Activated CD4-positive, alpha-beta T cell treated with anti-CD3 and anti-CD28 coated beads, Interleukin-2, amount 50 U/mL, for 24 hours (primary cell): ENCODE results near the gene CCDC175.
A peak's percentile ranks its signal among the peaks of the same experiment; 100 is the strongest.

Source experiments
- DNase-seq, 2 donors: peaks; one replicate each; pipeline ENCODE4 v3.0.0-alpha.2; 2020; ENCODE audit warnings: low read depth in 1 of 2, low spot score in 1 of 2

The CCDC175 gene

DNA sequence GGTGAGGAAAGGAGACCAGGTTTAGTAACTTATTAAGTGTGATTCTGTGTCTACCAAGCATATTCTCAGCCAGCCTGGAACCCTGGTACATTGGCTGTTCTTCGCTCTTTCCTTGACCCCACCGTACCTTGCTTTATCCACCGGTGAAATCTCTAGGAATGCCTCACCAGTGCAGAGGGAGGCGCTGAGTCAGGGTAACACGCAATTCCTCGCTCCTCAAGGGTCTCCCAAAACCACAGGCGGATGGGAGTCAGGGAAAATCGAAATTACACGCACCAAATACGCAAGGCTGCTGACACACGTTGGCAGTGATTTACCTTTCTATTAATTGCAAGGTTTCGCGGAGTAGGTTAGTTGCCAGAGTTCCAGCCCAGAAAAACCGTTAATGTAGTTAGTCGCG is 93.2 kb downstream of the CCDC175 start:
- no peak for DNase-seq

DNA sequence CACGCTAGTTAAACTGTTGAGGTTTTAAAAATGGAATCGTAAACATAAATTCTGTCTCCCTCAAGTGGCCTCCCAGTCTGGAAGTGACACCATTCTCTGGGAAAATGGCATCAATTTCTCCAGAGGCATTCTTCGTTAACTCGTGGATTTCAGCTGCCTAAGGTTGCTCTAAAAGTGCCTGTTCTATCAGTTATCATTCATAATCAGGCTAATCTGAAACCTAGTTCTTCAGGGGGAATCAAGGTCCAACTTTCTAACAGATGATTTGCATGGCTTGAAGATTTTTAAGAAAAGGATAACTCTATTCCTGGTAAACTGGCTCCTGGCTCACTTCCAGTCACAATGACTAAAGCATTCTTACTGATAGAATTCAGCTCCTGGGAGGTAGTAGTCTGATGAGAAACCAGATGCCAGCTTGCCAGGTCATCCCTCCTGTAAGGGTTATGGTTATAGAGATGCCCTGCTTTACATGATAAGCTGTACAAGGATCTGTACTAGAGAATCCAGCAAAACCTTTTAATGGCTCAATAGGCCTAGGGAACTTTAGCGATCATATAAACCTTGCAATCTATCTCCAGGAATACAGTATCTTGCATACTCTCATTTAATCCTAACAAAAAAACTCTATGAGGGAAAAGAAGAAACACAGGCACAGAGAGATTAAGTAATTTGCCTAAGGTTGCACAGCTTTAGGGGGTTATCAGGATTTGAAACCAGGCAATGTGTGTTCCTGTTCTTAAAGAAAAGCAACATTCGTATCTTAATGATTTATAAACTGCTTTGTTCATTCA is 93.9 kb downstream of the CCDC175 start:
- no peak for DNase-seq

DNA sequence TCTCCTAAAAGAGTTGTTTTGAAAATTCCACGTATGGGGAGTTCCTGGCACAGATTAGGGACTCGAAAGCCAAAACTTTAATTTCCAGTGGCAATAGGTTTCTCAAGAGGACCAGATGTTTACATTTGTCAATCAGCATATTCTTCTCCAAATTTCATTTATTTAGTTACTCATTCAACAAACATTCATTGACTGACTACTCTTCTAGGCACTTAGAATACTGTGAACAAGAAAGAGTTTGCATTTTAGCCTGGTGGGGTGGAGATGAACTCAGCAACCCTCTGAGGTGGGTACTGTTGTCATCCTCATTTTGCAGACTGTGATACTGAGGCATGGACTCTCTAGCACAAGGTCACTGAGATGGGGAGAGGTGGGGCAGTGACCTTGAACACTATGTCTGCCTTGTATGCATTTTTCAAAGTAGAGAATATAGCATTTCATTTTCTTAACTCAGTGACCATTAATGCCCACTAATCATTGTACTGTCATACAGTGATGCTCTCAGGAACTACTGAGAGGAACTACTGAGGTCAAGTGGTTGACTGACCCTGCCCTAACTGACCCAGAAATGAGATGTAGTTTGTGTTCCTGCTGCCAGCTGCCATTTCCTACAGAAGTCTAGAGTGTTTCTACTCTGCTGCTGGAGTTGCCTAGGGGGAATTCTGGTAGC is 94.6 kb downstream of the CCDC175 start:
- no peak for DNase-seq

DNA sequence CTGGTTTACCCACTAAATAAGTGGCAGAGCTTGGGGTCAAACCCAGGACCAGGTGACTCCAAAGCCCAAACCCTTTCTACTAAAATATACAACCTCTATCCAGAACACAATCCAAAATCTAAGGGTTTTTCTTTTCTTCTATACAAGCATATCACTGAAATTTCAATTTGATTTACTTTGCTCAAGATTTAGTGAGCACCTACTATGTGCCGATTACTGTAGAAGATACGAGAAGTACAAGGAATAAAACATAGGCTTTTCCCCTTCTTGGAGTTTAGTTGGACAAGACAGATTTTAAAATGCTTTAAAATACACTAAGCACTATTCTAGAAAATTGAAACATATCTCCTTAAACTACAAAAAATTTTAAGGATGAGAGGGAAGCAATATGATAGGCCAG is 95.2 kb downstream of the CCDC175 start:
- DNase-seq = no peak

DNA sequence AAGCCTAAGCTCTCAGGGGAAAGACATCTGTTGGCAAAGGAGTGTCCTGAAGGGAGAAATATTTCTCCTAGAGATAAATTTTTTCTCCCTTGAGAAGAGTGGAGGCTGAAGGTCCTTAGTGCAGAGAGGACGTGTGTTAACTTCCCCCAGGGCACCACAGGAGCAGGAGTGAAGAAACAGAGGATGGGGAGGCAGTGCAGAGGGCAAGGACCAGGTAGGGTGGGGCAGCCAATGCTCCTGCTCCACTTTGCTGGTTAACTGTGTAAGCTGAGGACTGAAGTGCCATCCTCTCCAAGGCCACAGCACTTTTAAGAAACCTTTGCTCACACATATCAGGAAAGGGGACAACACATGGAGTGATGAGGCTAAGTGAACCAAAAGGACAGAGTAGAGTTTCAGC is 96.4 kb downstream of the CCDC175 start:
- no peak for DNase-seq

DNA sequence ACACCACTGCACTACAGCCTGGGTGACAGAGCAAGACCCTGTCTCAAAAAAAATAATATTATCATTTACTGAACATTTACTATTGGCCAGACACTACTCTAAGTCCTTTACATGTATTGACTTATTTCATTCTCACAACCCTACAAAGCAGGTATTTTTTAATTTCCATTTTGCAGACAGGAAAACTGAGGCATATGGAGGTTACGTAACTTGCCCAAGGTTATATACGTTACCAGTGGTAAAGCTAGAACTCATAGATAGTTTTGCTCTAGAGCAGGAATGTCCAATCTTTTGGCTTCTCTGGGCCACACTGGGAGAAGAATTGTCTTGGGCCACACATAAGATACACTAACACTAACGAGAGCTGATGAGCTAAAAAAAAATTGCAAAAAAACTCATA is 98.1 kb downstream of the CCDC175 start:
- DNase-seq = no peak

DNA sequence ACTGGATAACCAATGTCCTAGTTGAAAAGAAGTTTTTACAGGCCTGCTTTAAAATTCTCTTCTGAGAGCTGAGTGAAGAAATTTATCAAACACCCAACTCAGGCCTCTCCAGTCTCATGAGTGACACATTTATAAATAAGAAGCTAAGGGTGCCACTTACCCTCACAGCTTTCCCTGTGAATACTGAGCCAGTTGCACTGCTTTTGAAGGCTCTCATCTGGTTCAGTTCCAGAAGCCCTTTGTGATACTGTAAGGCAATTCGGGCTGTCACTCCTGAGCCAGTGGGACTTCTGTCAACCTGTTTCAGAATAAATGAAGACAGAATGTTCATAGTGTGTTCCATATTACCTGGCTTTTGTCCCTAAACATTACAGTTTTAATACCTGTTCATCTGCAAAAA is 100.9 kb downstream of the CCDC175 start:
- DNase-seq = no peak

DNA sequence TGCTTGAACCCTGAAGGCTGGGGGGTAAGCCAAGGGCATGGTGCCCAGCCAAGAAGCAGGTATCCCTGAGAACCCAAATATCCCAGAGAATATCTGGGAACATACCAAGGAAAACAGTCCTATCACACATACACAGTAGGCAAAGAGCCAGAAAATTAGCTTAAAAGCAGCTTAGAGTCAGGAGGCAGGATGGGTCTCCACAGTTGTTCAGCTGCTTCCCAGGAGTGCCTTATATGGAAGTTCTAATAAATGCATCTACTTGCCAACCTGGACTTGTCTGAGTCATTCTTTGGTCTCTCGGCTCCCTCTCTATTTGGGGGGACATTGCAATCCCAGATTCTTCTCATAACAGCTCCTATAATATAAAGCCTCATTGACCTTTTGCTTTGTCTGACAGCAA is 102.4 kb downstream of the CCDC175 start:
- no peak for DNase-seq

DNA sequence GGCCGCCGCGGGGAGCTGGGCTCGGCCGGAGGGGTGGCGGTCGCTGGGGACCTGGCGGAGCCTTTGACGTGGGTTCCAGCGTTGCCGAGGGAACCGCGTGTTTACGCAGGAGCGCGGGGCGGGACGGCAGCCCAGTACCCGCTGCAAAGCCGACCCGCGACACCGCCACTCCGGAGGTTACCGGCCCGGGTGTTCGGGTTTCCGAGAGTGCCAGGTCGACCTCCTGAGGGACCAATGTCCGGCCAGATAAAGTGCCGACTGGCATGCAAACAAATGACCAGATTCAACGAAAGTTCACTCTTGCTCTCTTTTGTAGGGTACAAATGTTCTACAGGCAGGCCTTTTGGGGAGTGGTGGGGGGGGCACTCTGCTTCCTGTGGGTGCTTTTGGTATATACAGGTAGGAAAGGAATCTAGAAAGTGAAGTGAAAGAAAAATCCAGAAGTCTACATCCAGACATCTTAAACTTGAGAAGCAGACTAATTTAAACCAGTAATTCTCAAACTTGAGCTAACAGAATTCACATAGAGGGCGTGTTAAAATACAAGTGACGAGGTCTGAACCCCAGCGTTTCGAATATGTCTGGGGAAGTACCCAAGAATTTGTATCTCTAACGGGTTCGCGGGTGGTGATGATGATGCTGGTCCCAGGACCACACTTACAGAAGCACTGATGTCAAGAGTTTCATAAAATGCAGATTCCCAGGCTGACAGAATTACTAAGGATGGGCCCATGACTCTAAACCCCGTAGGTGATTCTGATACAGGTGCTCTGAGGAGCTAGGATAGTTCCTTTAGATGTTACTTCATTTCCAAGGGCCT is 111.1 kb downstream of the CCDC175 start, which contains the start of gene GPR135:
Gene GPR135 (minus strand): TSS at position 65 of the 820 bp plus-strand sequence. CDS start 154 bp downstream, outside the sequence.
- peak in 1 of 2 donors; percentile 7 for DNase-seq

DNA sequence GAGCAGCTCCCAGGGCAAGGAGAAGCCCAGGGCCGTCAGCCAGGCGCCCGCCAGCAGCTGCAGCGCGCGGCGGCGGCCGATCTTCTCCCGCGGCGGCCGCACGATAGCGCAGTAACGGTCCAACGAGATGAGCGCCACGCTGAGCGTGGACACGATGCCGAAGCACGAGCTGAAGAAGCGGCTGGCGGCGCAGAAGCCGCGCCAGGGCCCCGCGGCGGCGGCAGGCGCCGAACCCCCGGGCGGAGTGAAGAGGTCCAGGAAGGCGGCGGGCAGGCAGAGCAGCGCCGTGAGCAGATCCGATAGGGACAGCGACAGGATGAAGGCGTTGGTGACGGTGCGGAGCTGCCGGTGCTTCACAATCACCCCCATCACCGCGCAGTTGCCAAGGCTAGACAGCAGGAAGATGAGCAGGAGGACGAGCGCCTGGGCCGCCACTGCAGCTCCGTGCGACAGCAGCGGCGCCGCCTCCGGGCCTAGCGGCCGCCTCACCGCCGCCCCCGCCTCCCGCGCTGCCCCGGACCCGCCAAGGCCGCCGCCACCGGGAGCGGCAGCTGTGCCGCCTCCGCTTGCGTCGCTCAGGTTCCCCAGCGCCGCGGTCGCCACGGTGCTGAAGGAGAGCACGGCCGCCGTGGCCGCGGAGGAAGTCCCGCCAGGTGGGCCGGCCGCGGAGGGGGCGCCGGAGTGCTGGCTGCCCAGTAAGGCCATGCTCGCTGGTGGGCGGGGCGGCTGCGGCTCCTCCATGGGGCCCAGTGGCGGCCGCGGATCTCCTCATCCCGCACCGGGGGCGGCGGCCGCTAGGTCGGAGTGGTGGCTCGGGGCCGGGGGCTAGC is 111.9 kb downstream of the CCDC175 start:
- DNase-seq = peak; percentile 19 to 26

DNA sequence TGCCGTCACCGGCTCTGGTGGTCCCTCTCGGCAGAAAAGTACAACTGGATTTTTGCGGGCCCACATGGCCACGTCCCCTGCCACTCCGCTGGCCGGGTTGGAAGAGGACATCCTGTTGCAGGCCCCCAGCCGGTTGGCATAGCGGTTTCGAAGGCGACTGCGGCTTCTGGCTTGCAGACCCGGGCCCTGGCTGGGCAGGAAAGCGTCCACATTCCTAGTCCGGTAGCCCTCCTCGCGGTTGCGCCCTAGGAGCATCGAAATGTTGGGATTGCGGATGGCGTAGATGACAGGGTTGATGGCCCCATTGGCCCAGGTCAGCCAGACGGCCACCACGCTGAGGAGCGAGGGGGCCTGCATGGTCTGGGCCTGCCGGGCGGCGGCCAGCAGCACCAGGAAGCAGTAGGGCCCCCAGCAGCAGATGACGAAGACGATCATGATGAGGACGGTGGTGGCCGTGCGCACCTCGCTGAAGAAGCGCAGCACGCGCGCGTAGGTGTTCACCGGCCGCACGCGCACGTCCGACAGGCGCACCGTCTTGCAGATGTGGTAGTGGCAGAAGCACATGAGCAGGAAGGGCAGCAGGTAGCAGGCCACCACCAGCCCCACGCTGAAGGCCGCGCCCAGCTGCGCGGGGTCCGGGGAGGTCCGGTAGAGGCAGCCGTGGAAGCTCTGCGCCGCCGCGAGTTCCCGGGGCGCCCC is 112.7 kb downstream of the CCDC175 start:
- DNase-seq = peak; percentile 6

DNA sequence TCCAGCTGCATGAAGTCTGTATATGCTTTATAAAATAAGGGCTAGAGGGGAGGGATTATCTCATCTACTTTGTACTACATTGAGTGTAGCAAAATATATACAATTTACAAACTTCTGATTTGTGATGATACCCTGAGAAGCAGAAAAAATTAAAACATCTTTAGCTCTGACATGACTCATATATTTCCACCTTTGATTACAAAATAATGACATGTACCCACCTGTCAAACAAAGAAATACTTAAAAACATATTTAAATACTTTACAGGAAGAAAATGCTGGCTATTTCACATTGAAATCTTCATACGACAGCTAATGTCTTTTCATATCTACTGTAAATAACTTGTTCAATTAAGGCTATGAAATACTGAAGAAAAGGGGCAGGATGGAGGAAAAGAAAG is 114.7 kb downstream of the CCDC175 start:
- DNase-seq = no peak

DNA sequence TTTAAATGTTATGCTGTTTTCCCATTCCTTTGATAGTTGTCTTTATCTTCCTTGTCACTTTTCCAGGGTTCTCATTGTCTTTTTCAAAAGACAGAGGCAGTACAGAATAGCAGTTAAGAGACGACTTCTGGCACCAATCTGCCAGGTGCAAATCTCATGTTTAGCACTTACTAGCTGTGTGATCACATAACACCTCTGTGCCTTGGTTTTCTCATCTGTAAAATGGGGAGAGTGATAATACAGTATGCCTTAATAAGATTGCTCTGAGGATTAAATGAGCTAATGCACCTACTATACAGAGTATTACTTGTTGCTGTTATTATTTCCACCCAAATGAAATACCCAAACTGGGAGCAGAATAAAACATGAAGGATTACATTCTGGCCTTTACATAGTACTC is 116.2 kb downstream of the CCDC175 start:
- no peak for DNase-seq

DNA sequence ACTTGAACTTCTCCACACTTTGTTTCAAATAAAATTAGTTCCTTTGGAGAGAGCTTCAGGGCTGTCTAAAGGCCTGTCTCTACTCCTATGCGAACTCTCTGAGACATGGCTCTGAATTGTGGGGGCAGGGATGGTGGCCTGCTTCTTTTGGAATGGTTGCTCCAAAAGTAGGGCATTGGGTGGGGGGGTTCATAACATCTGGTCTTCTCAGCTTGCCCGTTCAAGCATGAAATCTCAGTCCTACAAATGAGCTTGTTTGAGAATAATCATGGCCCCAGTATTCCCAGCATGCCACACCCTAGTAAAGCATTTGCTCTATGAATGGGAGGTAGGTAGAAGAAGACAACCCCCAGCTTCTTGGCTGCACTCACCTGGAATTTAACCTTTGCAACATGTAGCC is 118.1 kb downstream of the CCDC175 start:
- DNase-seq = no peak

DNA sequence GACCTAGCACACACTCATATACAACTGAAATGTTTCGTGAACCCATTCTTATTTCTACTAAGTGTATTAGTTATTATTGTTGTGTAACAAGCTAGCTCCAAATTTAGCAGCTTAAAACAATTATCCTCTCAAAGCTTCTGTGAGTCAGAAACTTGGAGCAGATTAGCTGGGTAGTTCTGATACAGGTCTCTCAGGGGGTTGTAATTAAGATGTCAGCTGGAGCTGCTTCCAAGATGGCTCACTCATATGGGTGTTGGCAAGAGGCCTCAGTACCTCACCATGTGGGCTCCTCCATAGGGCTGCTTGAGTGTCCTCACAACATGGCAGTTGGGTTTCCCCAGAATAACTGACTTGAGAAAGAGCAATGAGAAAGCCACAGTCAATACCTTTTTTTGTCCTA is 121.2 kb downstream of the CCDC175 start:
- DNase-seq = no peak
